Naive B cell (primary cell): ENCODE measurements around the gene ASAP3. TPM values are rescaled to one million over a fixed set of nuclear protein-coding genes. Genes with fewer than 3 reads are reported as not detected.
"Not testable (repeated sequence)": the region's sequence is repeated elsewhere in the genome, so short reads cannot be mapped to it uniquely, and the experiment has no call there.

ENCODE experiments used
- ATAC-seq, 2 donors: fragments of 150-1000 bp; cut with Tn5 transposase; 2 replicates each; pipeline ENCODE4 v1.10.0; 2021; ENCODE audit warnings: low read depth in 2 of 2, mild to moderate bottlenecking in 2 of 2, moderate library complexity in 2 of 2
- DNase-seq: peaks from one replicate; pipeline ENCODE4 v3.0.0; 2022
- H3K27ac Mint-ChIP-seq, 6 donors: one replicate each; pipeline ENCODE4 v1.8.0; 2020 to 2022; ENCODE audit warnings: mild to moderate bottlenecking in 6 of 6, mixed read lengths in 6 of 6, moderate library complexity in 5 of 6, inconsistent platforms in 2 of 6
- H3K27me3 Mint-ChIP-seq, 3 donors: one replicate each; pipeline ENCODE4 v1.8.0; 2021 to 2022; ENCODE audit warnings: mixed read lengths in 3 of 3, mild to moderate bottlenecking in 1 of 3
- H3K36me3 Mint-ChIP-seq, 2 donors: one replicate each; pipeline ENCODE4 v1.8.0; 2020 to 2022; ENCODE audit warnings: mixed read lengths in 2 of 2, inconsistent platforms in 1 of 2, mild to moderate bottlenecking in 1 of 2
- H3K4me1 Mint-ChIP-seq, 3 donors: one replicate each; pipeline ENCODE4 v1.8.0; 2020 to 2022; ENCODE audit warnings: mixed read lengths in 3 of 3, inconsistent platforms in 1 of 3, mild to moderate bottlenecking in 1 of 3, moderate library complexity in 1 of 3
- H3K4me3 Mint-ChIP-seq, 8 donors: one replicate each; pipeline ENCODE4 v1.8.0; 2020 to 2022; ENCODE audit warnings: mild to moderate bottlenecking in 8 of 8, mixed read lengths in 8 of 8, moderate library complexity in 8 of 8, inconsistent platforms in 2 of 8
- H3K9me3 Mint-ChIP-seq, 7 donors: one replicate each; pipeline ENCODE4 v1.8.0; 2020 to 2022; ENCODE audit warnings: mixed read lengths in 7 of 7, mild to moderate bottlenecking in 5 of 7, inconsistent platforms in 2 of 7, moderate library complexity in 1 of 7
- polyA plus RNA-seq, 6 donors: library from polyadenylated mRNA; unstranded; fragments of 300-500 nt; fragmentation: Illumina TruSeq; gene quantifications; one replicate each; pipeline ENCODE4 v1.2.3, GENCODE V29; 2021; ENCODE audit warnings: low read depth in 6 of 6

ASAP3 gene
- polyA plus RNA-seq, 6 donors from 2014 or later: 0.16 to 0.69 (median 0.58) TPM; not detected in 2

GRCh38 chr1:23381233-23381885 is 102.6 kb downstream of the ASAP3 start:
- DNase-seq: no peak
- Mint-ChIP-seq H3K4me1 (peaks cover 4 to 6% (median 4%) of the 10 kb centered on the region in 3 donors), H3K27ac (peak overlapping the region in 1 of 6 donors; percentile 81), H3K27me3 (no peaks in the 10 kb centered on the region), H3K9me3 (no peaks in the 10 kb centered on the region), H3K4me3 (peak overlapping the region in 1 of 8 donors; percentile 1), H3K36me3 (no peaks in the 10 kb centered on the region)
- no peak for ATAC-seq

- no peak for DNase-seq
- ATAC-seq: no peak
- Mint-ChIP-seq H3K4me1 (peaks cover 4 to 6% (median 4%) of the 10 kb centered on the region in 3 donors), H3K9me3 (no peaks in the 10 kb centered on the region), H3K4me3 (no peak overlapping the region), H3K27me3 (no peaks in the 10 kb centered on the region), H3K36me3 (no peaks in the 10 kb centered on the region), H3K27ac (peak overlapping the region in 1 of 6 donors; percentile 33)
These were observed 103.3 kb downstream of the ASAP3 start for GRCh38 chr1:23380719-23381118.

GRCh38 chr1:23380236-23380635 is 103.7 kb downstream of the ASAP3 start:
- H3K4me3 Mint-ChIP-seq, DNase-seq, H3K9me3 Mint-ChIP-seq, H3K36me3 Mint-ChIP-seq, ATAC-seq, H3K27me3 Mint-ChIP-seq, H3K4me1 Mint-ChIP-seq: not testable (repeated sequence)
- H3K27ac Mint-ChIP-seq: peak overlapping the region in 1 of 6 donors; percentile 33

Other genes with a start within 250 kb of the ASAP3 start
- 100 to 1,000 TPM; 187 to 238 (median 208) TPM for gene HNRNPR, start 139.9 kb downstream of the ASAP3 start, polyA plus RNA-seq
- 1 to 10 TPM in 5 of 6 donors, not detected in 1; 1.5 to 4.4 (median 2.3) TPM for gene ZNF436, start 114.3 kb downstream of the ASAP3 start, polyA plus RNA-seq
- gene TCEA3, start 59.4 kb downstream of the ASAP3 start, polyA plus RNA-seq: not detected
- gene E2F2, start 47.1 kb upstream of the ASAP3 start, polyA plus RNA-seq: 1 to 10 TPM in 2 of 6 donors, under 1 TPM in 4; 0.06 to 1.7 (median 0.46) TPM
- gene ID3, start 75.3 kb upstream of the ASAP3 start, polyA plus RNA-seq: 10 to 100 TPM; 23.9 to 52.0 (median 31.2) TPM
- 1,000 to 10,000 TPM; 1,123 to 1,541 (median 1,429) TPM for gene RPL11, start 207.6 kb upstream of the ASAP3 start, polyA plus RNA-seq